Measurements from ENCODE around the gene IRF2BPL.

IRF2BPL gene

DNA sequence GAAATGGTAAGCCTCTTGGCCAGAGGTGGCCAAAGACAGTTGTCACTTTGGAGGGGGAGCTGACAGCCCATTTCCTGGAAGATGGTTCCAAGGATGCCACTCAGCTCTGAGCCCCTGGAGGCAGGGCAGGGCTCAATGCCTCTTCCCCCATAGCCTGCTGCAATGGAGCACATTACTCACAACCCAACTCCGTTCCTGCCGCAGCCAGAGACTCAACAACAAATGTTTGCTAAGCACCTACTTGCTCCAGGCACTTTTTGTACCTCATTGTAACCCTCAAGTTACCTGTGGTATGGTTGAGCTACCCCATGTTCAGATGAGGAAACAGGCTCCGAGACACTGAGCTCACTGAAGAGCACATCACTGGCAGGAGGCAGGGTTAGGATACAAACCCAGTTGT, 19.5 kb downstream of the IRF2BPL start:
- no peak for DNase-seq

DNA sequence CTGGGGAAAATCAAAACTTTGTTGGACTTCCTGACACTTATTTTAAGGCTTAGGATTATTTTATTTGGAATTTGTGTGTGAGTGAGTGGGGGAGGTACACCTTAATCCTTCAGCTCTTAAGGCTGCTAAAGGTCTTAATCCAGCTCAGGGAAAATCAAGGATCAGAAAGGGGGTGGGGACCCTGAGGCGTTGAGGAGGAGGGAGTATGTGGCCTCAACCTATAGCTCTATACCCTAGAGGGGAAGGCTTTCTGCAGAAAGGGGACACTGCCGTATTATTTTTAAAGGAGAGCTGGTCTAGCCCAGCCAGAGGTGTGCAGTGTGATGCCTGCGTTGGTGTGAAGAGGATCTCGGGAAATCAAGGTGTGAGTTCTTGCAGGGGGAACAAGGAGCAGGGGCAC, 20.0 kb downstream of the IRF2BPL start:
- DNase-seq = no peak

DNA sequence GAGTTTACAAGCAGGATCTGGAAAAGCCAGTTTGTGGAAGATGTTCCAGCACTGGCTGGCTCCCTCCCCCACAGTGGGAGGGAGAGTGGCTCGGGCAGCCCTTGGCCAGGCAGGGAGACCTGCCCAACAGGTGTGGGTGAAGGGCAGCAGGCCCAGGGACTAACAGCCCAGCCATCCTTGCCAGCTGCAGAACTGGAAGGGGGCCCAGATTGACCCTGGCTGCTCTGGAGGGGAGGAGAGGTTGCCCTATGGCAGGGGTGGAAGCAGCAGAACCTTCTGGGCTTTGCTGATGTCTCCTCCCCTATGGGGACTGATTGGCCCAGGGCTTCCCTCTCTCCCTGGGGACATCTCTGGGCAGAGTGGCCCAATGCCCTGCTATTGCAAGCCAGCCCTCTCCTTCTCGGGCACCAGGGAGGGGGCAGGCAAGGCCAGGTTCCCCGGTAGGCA, 20.5 kb downstream of the IRF2BPL start:
- no peak for DNase-seq

DNA sequence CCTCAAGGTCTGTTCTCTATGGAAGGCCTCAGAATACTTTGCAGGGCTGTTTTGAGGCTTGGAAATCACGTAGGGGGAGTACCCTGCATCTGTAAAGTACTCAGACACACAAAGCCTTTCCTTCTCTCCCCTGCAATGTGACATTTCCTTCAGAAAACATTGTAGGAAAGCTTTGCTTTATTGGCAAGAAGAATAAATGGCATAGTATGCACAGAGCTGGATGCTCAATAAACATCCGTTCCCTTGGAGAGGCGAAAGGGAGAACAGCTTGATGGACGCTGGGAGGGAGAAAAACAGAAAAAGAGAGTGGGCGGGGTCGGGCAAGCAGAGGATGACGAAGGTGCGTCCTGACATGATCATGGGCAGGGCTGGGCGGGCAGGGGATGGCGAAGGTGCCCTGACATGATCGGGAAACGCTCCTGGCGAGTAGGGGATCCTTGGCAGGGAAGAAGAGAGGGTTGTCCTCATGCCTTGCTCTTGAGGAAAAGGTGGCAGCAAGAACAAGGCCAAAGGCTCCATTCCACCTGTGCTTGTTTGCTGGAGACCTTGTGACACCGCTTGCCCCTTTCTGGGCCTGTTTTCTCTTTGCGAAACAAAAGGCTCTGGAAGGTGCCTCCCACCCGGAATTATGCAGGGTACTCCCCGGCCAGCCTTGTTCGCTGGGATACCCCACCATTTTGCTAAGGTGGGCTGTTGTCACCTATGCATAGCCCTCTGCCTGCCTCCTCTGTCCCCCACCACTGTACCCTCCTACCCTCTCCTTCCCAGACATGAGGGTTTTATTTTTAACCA, 21.1 kb downstream of the IRF2BPL start:
- no peak for DNase-seq

DNA sequence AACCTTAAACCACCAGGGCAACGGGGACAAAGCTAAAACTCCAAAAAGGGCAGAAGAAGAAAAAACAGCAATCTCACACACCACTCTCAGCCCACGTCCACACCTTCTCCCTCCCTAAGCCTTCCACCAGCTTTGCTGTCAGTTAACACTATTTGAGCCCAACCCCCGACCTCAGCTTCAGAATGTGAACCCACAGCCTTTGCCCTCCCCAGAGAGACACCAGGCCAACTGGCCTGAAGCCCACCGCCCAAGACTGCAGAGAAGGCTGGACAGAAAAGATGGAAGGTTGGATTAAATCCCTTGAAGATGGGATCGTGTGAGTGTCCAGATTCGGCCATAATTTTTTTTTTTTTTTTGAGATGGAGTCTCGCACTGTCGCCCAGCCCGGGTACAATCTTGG, 22.4 kb downstream of the IRF2BPL start:
- no peak for DNase-seq

DNA sequence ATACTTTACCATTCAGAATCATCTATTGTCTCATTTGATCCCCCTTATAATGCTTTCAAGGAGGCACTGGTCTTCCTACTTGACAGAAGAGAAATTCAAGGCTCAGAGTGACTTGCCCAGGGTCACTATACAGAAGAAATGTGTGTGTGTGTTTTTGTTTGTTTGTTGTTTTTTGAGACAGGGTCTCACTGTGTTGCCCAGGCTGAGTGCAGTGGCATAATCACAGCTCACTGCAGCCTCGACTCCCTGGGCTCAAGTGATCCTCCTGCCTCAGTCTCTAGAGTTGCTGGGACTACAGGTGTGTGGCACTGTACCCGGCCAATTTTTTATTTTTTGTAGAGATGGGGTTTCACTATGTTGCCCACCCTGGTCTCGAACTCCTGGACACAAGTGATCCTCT, 22.9 kb downstream of the IRF2BPL start:
- no peak for DNase-seq

DNA sequence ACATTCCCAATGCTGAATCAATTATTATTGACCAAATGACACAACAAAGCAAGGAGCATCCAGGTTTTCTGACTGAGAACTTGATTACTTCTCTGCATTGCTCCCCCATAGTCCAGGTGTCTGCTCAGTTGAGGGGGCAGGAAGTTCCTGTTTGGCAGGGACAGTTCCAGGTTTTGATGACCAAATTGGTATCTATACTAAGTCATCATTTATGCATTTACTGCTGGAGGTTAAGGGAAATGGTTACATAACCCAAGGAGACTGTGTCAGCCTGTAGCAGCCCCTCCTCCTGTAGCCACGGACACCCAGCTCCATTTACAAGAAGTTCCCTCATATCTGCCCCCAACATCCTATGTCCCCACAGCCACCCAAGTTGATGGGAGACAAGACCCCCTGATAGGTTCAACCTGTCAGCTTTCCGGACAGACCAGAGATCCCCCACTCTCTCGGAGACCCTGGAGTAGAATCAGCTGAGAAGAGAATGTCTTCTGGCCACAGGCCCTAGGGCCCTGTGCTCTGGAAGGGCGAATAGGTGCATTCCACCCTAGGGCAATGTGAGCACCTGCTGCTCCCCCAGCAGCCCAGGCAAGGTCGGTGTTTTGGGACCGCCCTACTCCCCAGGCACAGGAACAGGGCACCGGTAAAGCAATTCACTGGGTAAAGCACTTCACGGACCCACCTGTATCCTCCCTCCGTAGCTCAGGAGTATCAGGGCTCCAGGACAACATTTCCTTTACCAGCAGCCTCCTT, 23.6 kb downstream of the IRF2BPL start:
- DNase-seq = no peak

DNA sequence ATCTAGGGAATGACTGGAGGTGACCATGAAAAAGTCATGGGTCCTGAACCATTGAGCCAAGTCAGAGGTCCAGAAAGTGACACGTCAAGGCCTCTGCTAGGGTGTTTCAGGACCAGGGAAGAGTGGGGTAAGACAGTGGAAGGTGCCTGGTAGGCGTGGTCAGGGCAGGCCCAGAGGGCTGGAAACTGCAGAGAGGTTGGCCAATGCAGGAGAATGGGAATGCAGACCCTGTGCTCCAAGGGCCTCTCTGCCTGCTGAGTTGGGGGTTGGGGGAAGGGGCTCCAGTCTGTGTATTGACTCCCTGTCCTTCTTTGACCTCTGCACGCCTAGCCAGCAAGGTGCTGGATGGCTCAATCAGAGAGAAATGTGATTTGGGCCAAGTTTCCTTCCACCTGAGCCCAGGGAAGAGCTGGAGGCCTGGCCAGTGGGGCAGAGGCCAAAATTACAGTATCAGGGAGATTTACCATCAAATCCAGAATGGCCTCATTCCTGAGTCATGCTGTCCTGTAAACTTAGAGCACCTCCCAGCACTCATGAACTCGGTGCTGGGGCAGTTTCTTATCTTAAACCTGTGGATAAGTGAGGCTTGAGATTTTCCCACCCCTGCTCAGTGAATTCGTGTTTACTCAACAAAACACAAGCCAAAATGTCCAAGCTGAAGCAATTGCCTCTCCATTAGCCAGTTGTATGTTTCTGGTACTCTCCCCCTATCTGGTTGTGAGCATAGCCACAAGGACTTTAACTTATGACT, 24.4 kb downstream of the IRF2BPL start:
- no peak for DNase-seq

DNA sequence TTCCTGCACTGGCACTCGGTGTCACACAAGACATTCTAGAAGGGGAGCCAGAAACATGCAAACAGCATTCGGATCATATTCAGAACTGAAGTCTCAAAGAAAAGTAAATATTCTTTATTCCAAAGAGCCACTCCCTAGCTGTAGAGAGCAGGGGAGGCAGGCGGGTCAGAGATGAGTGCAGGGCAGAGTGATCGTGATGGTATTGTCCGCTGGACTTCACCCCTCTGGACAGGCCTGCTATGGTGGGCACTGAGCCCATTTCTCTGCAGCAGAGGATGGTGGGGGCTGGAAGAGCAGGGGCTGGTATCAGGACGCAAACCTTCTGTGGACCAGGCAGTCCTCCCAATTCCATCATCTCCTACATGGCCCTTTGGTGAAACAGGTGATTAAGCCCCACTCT, 25.6 kb downstream of the IRF2BPL start:
- no peak for DNase-seq

DNA sequence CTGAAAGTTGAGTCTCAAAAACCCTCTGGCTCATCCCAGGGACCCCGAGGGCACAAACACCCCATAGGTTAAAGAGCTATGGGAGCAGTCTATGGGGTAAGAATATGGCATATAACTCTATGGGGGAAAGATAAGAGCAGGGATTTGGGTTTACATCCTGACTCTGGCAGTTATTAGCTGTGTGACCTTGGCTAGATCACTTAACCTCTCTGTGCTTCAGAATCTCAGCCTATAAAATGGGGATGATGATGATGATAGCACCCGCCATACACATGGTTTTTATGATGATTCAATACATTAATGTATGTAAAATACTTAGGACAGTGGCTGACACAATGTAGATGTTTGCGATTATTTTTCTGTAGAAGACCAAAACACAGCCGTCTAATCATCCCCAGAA, 26.2 kb downstream of the IRF2BPL start:
- no peak for DNase-seq

DNA sequence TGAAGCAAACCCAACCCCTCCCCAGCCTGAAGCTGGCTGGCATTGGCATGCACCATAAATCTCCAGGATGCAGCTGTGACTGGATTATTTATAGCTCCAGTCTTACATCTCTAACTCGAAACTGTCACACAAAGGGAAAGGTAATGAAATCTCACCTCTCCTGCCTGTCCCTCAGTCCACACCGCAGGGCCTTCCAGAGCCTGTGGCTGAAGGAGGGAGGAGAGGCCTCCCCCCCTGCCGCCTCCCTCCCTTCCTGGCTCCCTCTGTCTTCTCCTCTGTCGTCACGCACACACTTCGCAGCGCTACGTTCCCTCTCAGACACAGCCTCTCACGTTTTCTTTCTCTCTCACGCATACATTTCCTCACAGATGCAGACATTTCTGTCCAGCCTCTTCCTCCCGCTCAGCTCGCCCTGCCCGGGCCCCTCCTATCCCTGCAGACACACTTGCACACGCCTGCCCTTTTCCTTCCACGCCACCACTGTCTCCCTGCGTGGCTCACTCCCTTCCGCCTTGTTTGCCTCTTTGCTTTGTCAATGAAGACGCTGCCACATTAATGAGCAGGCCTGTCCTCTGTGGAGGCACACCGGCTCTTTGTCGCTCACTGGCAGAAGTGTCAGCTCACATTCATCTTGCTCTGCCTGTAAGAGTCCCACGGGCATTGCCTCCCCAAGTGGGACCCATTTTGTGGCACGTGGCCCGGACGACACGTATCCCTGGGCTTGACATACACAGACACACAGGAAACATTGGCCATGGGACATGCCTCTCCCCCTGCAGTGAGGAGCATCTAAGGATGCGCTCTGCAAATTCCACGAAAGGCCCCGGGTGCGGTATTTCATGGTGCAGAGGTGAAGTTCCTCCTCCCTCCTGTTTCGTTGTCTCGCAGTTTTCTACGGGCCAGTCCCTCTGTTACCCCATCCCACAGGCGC, 27.9 kb downstream of the IRF2BPL start:
- no peak for DNase-seq

DNA sequence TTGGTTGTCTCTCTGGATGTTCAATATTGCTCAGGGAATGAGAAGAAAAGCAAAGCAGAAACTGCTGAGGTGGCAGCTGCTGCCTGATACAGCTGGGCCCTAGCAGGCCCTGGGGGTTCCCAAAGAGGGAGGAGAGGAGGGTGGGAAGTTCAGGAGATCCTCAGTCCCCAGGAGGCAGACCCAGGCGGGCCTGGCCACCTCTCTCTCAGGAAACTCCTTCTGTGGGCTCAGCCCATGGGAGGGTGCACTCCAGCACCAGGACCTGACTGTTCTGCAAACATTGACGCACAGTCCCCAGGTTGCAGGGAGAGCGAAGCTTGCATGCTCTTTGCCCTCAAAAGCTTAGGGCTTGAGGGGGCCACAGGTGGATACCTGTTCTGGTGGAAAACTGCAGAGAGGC, 29.6 kb downstream of the IRF2BPL start:
- DNase-seq = no peak

DNA sequence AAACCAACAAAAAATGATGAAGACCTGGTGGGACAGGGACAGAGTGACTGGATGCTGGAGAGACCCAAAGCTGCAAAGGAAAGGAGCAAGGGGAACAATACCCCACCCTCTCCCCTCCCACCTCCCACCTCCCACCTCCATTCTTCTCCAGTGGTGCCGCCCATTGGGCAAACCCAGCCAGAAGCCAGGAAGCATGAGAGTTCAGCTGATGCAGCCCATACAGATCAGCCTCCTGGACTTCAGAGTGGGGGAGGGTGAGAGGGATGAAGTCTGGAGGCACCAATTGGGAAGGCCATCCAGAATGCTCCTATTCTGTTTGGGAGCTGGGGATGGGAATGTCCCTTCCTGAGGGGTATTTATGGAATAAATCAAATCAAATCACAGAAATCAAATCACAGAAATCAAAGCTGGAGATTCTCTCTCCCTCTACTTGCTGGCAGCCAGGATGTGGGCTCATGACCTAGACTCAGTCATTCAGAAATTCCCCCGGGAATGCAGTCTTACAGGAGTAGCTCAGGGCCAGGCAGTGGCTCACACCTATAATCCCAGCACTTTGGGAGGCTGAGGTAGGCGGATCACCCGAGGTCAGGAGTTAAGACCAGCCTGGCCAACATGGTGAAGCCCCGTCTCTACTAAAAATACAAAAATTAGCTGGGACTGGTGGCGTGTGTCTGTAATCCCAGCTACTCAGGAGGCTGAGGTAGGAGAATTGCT, 31.1 kb downstream of the IRF2BPL start:
- no peak for DNase-seq

DNA sequence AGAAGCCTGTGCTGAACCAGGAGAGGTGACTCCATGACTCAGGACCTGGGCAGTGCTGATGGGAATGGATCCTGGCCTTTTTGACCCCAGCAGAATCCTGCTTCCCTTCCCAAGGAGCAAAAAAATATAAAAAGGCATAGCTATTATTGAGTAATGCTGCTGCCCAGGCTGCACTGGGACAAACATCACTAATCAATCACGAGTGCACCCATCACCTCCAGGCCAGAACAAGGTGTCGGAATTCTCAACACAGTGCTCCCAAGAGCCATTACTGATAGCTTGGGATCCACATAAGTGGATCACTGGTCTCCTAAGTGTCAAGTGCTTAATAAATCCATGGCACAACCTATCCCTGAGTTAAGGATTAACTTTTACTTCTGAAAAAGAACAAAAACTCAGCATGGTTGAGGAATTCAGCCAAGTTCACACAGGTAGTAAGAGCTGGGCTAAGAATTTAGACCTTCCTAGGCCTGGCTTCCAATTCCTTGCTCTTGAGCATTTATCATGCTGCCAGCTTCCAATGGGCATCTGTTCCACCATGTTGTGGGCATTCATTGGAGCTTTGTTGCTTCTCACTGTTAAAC, 31.9 kb downstream of the IRF2BPL start:
- DNase-seq = no peak

DNA sequence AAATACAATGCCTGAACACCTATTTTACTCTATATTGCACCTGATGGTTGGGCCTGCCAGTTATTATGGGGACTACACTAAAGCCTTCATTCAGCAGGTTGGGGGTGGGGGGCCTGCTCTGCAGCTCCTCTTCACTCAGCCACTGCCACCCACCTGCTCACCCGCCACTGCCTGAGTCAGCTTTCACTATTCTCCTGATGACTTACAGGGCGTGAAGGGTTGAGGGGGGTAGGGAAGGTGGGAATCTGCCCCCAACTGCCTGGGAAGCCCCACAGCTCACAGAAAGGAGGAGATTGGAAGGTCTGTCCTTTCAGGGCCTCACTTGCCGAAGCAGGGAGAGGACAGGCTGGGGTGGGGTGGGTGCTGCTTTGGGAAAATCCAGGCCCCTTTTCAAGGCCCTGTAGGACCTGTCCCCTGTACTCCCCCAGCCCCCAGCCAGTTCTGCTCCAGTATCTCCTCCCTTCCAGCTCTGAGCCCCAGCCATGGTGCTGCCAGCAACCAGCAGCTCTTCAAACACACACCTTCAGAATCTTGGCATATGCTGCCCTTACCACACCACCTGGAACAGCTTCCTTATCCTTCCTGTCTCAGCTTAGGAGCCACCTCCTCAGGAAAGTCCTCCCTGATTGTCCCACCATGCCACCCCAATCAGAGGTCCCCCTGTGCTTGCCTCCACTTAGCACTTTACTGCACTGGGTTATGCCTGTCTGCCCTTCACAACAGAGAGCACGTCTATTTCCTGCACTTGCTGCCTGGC, 33.1 kb downstream of the IRF2BPL start:
- no peak for DNase-seq

DNA sequence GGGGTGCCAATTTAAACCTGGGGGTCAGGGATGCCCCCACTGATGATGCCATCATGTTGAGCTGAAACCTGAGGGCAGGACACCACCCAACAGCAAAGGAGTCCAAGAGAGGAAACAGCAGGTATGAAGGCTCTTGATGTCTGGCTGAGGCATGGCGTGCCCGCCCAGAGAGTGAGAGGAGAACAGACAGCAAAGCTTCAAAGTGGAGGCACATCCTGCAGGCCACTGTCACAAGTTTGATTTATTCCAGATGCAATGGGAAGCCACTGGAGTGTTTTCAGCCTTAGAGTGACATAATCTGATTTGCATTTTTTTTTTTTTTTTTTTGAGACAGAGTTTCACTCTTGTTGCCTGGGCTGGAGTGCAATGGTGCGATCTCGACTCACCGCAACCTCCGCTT, 34.8 kb downstream of the IRF2BPL start:
- no peak for DNase-seq

DNA sequence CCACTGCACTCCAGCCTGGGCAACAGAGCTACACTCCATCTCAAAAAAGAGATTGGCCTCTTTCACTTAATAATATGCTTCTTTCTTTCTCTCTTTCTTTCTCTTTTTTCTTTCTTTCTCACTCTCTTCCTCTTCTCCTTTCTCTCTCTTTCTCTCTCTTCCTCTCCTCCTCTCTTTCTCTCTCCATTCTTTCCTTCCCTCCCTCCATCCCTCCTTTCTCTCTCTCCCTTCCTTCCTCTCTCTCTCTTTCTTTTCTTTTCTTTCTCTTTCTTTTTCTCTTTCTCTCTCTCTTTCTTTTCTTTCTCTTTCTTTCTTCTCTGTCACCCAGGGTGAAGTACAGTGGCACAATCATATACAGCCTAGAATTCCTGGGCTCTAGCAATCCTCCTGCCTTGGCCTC, 38.4 kb downstream of the IRF2BPL start:
- DNase-seq = no peak

DNA sequence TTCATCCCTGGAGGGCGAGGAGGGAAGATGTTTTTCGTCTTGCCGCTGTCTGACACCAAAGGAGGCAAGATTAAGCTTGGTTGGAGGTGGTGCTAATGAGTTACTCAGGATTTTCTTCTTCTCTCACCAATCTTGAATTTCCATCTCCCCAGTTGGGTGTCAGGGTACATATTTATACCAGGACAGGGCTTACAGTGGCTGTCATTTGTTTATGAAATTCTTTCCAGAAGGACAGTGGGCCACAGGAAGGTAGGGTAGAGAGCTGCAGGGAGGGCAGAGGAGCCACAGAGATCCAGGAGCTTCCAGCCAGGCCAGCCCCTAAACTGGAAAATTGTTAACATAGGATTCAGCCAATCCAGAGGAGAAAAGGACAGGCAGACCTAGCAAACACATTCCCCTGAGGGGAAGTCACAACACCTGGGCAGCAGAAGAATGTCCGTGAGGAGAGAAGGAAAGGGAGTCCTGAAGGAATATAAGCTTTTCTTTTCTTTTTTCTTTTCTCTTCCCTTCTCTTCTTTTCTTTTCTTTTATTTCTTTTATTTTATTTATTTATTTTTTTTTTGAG, 40.5 kb downstream of the IRF2BPL start:
- no peak for DNase-seq

DNA sequence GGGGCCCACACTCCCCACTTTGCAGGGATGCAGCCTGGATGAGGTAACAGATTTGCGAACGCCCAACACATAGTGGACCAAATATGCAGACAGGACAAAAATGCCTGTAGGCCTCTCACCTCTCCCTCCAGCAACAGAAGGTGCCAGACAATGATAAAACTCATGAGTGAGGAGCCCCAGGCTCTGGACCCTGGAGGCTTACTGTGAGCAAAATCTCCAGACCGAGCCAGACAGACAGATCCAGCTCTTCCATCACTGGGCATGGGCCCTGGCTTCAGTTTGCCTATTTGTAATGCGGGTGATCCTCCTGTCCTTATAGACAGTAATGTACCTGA, 42.3 kb downstream of the IRF2BPL start:
- DNase-seq = no peak

DNA sequence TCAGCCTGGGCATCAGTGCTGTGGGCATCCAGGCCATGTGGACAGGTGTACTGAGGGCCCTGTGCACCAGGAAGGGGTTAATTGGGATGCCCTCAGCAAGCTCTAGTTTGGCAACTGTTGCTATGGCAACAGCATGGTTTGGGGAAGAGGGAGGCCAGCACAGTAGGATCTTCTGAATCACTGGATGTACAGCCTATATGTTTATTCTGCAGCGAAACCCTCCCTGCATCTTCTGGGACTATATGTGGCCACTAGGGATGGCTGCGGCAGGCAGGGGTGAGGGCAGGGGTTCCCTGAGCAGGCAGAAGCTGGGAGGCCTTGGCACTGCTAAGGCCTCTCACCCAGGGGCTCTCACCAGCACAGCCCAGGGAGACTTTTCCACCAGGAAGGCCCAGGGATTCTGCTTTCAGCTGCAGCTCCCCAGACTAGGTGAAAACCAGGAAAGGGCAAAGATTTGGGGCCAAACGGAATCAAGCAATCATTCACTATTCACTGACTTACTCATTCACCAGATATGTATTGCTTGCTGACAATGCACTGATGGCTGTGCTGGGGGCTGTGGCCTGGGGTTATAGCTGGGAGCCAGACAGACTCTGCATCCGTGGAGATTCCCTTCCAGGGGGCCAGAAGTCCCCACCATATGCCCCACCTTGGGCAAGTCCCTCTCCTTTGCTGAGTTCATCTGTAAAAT, 42.8 kb downstream of the IRF2BPL start:
- no peak for DNase-seq
